ENCODE results near the gene WT1.

GRCh38 chr11:32435511-32435941, at the start of gene WT1:
- no peak for TF ChIP-seq CTCF (IDR thresholded peaks at IDR 0.05 in 2 of 3, conservative IDR thresholded peaks at IDR 0.05 in 1 of 3; ENCODE audit: control insufficient read depth in 2 of 3, extremely low read depth in 1 of 3, insufficient read depth in 1 of 3, low read depth in 3 of 3, low read length in 3 of 3)
- no peak for TF ChIP-seq GABPA (IDR thresholded peaks at IDR 0.05; ENCODE audit: low read depth)
- TF ChIP-seq, protein P1, sequence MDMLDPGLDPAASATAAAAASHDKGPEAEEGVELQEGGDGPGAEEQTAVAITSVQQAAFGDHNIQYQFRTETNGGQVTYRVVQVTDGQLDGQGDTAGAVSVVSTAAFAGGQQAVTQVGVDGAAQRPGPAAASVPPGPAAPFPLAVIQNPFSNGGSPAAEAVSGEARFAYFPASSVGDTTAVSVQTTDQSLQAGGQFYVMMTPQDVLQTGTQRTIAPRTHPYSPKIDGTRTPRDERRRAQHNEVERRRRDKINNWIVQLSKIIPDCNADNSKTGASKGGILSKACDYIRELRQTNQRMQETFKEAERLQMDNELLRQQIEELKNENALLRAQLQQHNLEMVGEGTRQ (IDR thresholded peaks at IDR 0.05; ENCODE audit: borderline replicate concordance, low read depth, low read length), result no peak
- TF ChIP-seq RFX5 (IDR thresholded peaks at IDR 0.05; ENCODE audit: low read depth, low read length), result no peak
- TF ChIP-seq TBL1XR1 (IDR thresholded peaks at IDR 0.05; ENCODE audit: low read depth, low read length), result no peak
- no peak for TF ChIP-seq MYC (IDR thresholded peaks at IDR 0.05; ENCODE audit: insufficient read depth, insufficient read length, insufficient replicate concordance, low read length, severe bottlenecking)
- TF ChIP-seq, protein P2, sequence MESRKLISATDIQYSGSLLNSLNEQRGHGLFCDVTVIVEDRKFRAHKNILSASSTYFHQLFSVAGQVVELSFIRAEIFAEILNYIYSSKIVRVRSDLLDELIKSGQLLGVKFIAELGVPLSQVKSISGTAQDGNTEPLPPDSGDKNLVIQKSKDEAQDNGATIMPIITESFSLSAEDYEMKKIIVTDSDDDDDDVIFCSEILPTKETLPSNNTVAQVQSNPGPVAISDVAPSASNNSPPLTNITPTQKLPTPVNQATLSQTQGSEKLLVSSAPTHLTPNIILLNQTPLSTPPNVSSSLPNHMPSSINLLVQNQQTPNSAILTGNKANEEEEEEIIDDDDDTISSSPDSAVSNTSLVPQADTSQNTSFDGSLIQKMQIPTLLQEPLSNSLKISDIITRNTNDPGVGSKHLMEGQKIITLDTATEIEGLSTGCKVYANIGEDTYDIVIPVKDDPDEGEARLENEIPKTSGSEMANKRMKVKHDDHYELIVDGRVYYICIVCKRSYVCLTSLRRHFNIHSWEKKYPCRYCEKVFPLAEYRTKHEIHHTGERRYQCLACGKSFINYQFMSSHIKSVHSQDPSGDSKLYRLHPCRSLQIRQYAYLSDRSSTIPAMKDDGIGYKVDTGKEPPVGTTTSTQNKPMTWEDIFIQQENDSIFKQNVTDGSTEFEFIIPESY (IDR thresholded peaks at IDR 0.05), result no peak
- no peak for TF ChIP-seq YBX1 (IDR thresholded peaks at IDR 0.05)
- TF ChIP-seq JUND (IDR thresholded peaks at IDR 0.05; ENCODE audit: low read depth, low read length), result no peak
- no peak for TF ChIP-seq RB1 (IDR thresholded peaks at IDR 0.05; ENCODE audit: borderline replicate concordance)
- TF ChIP-seq RCOR1 (conservative IDR thresholded peaks at IDR 0.05; ENCODE audit: low read depth, low read length), result no peak

Data from GM12878 (cell line).